HG02870 (cell line): ENCODE data around the gene LMBR1.
"Not testable (repeated sequence)": the region's sequence is repeated elsewhere in the genome, so short reads cannot be mapped to it uniquely, and the experiment has no call there.

Experiments used
- ATAC-seq: cut with Tn5 transposase; IDR thresholded peaks from one replicate; pipeline ENCODE4 v1.9.1; 2021; ENCODE audit warnings: mild to moderate bottlenecking, moderate library complexity; ENCODE audit not compliant: unreplicated experiment

Gene LMBR1

GRCh38 chr7:156703209-156703608, 189.8 kb downstream of the LMBR1 start:
- ATAC-seq: no peak

DNA sequence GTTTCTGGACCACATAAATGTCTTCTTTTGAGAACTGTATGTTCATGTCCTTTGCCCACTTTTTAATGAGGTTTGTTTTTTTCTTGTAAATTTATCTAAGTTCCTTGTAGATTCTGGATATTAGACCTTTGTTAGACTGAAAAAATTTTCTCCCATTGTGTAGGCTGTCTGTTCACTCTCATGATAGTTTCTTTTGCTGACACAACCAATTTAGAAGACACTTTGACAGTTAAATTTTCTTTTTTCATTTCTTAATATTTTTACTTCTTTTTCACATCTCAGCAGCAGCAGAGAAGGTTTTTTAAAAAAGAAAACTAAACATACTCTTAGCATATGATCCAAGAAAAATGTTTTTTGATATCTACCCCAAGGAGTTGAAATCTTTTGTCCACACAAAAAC, 190.6 kb downstream of the LMBR1 start:
- no peak for ATAC-seq

GRCh38 chr7:156701787-156702186, 191.2 kb downstream of the LMBR1 start:
- not testable (repeated sequence) for ATAC-seq

GRCh38 chr7:156698512-156698911, 194.5 kb downstream of the LMBR1 start:
- not testable (repeated sequence) for ATAC-seq

- not testable (repeated sequence) for ATAC-seq
Observed at GRCh38 chr7:156697283-156697682, 195.7 kb downstream of the LMBR1 start.

- ATAC-seq: no peak
Observed at GRCh38 chr7:156693627-156694026, 199.4 kb downstream of the LMBR1 start.

DNA sequence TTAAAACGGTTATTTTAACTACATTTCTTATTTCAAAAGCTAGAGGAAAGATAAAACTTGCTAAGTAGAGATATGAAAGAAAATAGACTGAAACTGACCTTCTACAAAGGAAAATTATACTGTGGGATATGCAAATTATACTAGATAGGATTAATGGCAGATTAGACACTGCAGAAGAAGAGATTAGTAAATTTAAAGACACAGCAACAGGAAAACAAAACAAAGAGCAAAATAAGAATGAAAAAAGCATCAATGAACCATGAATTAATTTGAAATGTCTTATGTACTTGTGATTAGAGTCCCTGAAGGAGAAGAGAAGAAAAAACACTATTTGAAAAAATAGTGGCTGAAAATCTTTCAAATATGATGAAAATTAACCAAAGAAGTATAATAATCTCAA, 200.1 kb downstream of the LMBR1 start:
- no peak for ATAC-seq

- ATAC-seq: no peak
Observed at GRCh38 chr7:156691764-156692163, 201.2 kb downstream of the LMBR1 start.

- no peak for ATAC-seq
Observed at GRCh38 chr7:156684661-156685060, 208.3 kb downstream of the LMBR1 start.

DNA sequence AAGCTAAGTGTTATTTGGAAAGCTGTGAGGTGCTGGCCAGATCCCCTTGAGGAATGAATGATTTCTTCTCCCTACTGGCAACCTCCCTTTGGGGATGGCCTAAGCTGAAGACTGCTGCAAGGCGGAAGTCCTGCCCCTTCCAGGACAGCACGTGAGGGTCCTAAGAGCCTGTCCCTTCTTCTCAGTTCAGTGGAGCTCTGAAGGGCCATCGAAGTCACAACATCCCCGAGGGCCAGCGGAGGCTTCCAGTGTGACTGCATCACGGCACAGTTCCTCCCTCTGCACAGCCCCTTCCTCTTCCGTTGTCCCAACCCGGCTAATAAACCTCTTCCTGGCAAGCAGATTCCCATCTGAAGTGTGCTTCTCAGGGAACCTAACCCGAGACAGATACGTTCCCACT, 208.7 kb downstream of the LMBR1 start:
- ATAC-seq: no peak

DNA sequence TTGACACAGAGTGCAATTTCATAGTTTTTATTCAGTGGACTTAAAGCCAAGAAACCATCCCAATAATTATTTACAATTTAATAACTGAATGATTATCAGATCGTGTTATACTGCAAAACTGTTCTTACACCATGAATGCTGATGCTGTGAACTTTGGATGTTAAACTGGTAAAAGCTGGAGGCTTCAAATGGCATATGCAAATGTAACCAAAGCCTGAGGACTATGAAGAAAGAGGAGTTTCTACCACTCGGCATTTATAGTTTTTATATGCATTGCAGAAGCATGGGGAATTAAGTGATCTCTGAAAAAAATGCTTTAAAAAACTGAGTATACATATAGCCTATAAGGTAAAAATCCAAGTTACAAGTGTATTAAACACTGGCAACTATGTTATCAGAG, 210.1 kb downstream of the LMBR1 start:
- ATAC-seq: no peak

DNA sequence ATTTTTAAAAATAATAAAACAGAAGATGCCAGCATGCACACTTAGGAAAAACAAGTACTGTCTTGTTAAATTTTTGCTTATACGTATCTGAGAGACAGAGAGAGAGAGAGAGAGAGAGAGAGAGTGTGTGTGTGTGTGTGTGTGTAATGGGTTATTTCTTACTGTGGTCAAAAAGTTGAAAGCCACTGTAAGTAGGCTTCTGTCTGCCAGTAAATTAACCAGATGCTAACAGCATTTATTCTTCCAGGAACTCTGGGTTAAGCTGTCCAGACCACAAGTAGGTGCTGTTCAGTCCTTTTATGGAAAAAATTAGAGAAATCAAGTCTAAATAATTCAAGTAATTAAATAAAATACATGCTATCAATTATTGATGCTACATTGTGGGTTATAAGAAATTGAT, 212.7 kb downstream of the LMBR1 start:
- no peak for ATAC-seq

- ATAC-seq: no peak
Observed at GRCh38 chr7:156677374-156678054, 215.5 kb downstream of the LMBR1 start.

- ATAC-seq: no peak
Observed at GRCh38 chr7:156676263-156676662, 216.7 kb downstream of the LMBR1 start.

DNA sequence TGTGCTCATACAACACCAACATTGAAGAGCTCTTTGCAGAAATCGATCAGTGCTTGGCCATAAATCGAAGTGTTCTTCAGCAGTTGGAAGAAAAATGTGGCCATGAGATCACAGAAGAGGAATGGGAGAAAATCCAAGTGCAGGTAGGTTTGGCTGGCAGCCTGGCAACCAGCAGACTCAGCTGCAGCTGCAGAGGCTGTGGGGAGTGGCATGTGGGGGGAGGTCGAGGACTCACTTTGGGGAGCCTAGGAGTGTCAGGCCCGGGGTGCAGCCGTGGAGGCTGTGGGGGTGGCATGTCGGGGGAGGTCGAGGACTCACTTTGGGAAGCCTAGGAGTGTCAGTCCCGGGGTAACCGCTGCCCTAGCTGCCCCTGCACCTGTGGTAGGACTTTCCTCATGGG, 217.3 kb downstream of the LMBR1 start:
- ATAC-seq: no peak

DNA sequence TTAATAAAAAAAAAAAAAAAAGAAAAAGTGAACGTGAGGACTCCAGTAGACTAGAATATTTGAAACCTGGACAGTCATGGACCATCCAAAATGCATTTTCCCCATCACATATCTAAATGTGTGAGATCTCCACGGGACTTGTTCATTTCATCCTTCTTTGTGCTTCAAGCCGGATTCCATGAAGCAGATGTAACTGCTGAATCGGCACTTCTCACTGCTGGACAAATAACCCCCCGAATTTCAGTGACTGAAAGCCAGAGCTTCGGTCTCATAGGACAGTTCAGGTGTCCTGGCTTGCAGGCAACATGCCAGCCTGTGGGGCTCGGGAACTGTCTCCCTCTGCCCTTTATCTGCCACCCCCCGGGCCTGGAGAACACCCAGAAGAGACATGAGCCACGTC, 219.1 kb downstream of the LMBR1 start:
- no peak for ATAC-seq

DNA sequence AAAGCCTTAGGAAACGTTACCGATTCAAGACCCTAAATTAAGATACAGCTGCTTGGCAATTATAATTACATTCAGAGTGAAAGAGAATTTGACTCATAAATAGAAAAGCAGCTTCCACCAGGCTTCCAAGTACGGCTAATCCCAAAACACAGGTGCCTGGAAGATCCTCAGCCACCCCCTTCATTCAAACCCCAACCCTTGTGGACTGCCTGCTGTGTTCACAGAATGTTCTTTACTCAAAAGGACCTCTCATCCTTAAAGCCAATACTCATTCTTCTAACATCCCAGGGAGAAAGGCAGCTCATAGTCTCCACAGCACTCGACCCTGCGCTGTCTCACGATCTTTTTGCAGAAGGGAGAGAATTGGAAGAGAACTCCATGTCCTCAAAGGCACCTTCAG, 219.5 kb downstream of the LMBR1 start:
- no peak for ATAC-seq

DNA sequence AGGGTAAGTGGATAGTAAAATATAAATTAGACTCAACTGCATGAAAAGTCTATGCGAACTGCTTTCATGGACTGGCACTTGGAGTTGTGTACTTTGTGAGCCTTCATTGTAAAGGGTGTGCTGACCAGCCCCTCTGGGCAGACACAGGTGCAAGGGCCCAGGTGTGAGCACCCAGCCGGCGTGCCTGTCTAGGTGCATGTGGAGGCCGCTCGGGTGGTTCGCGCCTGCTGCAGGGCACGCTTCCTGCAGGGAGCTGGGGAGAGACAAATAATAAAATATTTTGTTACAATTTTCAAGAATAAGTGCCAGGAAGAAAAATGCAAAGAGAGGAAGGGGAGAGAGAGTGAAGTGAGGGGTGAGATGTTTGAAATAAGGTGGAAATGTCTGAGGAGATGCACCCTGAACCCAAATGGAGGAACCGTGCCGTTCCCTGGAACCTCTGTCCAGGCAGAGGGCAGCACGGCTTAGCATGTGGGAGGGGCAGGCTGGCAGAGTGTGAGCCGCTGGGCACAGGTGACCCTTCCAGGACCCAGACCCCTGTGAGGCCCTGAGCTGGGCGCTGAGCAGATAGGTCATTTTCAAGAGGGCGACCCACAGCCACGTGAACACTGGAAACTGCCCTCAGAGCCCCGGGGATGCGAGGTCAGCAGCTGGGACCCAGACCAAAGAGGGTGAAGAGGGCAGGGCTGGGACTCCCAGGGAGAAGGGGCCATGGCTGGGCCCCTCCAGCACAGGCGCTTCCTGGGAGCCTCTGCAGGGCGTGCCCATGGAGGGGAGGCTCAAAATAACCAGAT, 223.8 kb downstream of the LMBR1 start:
- no peak for ATAC-seq

DNA sequence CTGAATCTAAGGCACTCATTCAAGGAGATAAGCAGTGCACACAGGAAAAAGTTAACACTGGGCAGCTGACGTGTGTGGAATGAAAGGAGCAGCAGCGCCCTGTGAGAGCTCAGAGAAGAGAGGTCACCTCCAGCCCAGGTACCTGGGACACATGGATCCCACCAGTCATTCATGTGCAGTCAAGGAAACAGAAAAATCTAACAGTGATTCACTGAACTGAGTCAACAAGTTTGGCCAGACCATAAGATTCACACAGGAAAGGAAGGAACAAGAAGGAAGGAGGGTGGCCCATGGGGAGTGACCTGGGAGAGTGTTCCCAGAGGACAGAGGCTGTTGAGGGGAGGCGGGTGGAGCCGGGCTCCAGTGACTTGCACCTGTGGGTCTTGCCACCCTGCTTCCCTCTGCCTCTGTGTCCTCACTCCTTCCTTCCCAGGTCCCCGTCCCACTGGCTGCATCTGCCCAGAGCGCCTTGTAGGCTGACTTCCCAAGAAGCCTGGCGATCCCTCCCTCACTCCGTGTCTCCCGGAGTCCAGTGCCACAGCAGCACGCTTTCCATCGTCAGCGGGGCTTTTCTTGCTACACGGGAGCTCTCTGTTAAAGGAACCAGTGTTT, 224.7 kb downstream of the LMBR1 start:
- no peak for ATAC-seq

DNA sequence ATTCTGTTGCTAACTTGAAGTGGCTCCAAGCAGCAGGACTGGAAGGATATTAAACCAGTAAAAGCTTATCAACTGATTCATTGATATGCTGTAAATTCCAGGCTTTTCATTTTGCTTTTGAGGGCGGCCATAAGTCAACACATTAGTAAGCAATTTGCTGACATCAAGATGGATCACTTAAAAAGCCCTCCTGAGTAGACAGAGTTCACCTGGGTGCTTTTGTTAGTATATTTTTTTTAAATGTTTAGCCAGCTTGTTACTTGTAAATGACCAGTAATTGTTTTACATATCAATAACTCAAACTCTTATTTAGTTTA, 225.9 kb downstream of the LMBR1 start:
- ATAC-seq: no peak

DNA sequence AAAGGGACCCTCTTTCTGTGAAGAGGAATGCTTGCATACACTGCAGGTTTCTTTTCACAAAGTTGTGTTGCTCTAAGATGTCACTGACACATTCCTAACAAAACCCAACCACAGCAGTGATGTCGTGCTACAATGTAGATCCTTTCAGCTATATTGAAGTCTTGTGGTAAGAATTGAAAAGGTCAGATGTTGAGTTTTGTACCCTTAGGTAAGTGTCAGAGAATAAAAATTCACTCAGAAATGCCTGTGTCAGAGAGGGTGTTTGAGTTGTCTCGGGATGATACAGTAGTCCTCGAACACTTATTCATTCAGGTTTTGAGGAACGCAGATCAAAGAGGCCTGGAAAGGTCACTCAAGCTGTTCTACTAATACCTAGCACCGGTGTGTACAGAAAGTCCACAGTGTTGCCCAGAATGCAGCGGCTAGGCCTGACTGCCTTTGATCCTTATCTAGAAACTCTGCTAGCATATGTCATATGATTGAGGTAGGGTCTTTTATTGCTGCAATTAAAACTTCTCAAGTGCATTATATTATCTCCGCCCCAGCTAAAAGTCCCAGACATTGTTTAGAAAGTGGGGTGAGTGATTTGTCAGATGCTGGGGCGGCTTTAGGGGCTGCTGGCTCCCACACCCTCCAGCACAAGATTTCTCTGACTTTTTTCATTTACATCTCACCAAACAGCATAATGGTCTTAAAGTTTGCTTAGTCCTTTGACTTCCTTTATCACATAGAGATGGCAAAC, 226.4 kb downstream of the LMBR1 start:
- no peak for ATAC-seq

GRCh38 chr7:156665101-156665500, 227.9 kb downstream of the LMBR1 start:
- ATAC-seq: no peak
